Measurements from ENCODE around the gene CRHR2. TPM values are rescaled to one million over a fixed set of nuclear protein-coding genes. Genes with fewer than 3 reads are reported as not detected.

The CRHR2 gene
- total and polyA plus RNA-seq, 2 experiments from 2014 or later = 0.14 to 1.4 TPM

GRCh38 chr7:30613366-30614325 is 68.6 kb downstream of the CRHR2 start (continued):
- no peak for TF ChIP-seq REST (IDR thresholded peaks at IDR 0.05; ENCODE audit: unreplicated experiment)

GRCh38 chr7:30612658-30613265 is 69.5 kb downstream of the CRHR2 start:
- H3F3A ChIP-seq (replicated peaks; ENCODE audit: low read depth) = no peaks in the 10 kb centered on the region; the same call in 1 of the 2 replicates
- no peaks in the 10 kb centered on the region for H3K27me3 ChIP-seq (ENCODE audit: insufficient read depth)
- H3K4me1 ChIP-seq (ENCODE audit: insufficient read depth) = no peaks in the 10 kb centered on the region
- H3K27ac ChIP-seq (ENCODE audit: low read depth) = 0 out of 2 replicates have a peak overlapping the region, but pooled peaks have one; percentile 64
- ATAC-seq = no peak
- peaks cover 96% of the 10 kb centered on the region for H3K36me3 Mint-ChIP-seq (ENCODE audit: low read depth)
- H3K27me3 Mint-ChIP-seq (ENCODE audit: insufficient read depth, low read depth, poor library complexity) = no peaks in the 10 kb centered on the region
- H3K9me2 ChIP-seq (ENCODE audit: insufficient read depth) = no peaks in the 10 kb centered on the region
- no peak overlapping the region for H2AFZ ChIP-seq
- no peaks in the 10 kb centered on the region for H3K9me3 Mint-ChIP-seq
- DNase-seq (ENCODE audit: low spot score) = no peak
- H3K4me2 ChIP-seq = no peak overlapping the region
- no peak overlapping the region for H3K27ac Mint-ChIP-seq
- H4K20me1 ChIP-seq (replicated peaks; ENCODE audit: insufficient read depth) = peaks cover 48% of the 10 kb centered on the region
- H3K4me1 Mint-ChIP-seq = no peaks in the 10 kb centered on the region
- H3K4me3 ChIP-seq = no peak overlapping the region
- peaks cover 80% of the 10 kb centered on the region for H3K36me3 ChIP-seq (ENCODE audit: insufficient read depth)
- TF ChIP-seq ZNF114 (CRISPR knock-in tag; IDR thresholded peaks at IDR 0.05) (no peak), EZH2 (IDR thresholded peaks at IDR 0.05; ENCODE audit: low read depth, unreplicated experiment) (no peak), POLR2AphosphoS5 (IDR thresholded peaks at IDR 0.05; ENCODE audit: low read depth) (no peak), EZH2phosphoT487 (IDR thresholded peaks at IDR 0.05; ENCODE audit: unreplicated experiment) (no peak), JUNB (IDR thresholded peaks at IDR 0.05; ENCODE audit: unreplicated experiment) (no peak)
- peaks cover 93% of the 10 kb centered on the region for H3K79me2 ChIP-seq (replicated peaks; ENCODE audit: insufficient read depth)
- no peak overlapping the region for H3K4me3 Mint-ChIP-seq

- H4K20me1 ChIP-seq (replicated peaks; ENCODE audit: insufficient read depth) = peaks cover 48% of the 10 kb centered on the region
- H3K27ac ChIP-seq (ENCODE audit: low read depth) = no peak overlapping the region
Measured at GRCh38 chr7:30605832-30606231, 76.4 kb downstream of the CRHR2 start.

More at GRCh38 chr7:30605832-30606231, 76.4 kb downstream of the CRHR2 start:
- H3K4me1 Mint-ChIP-seq = no peaks in the 10 kb centered on the region
- TF ChIP-seq CREB1 (CRISPR knock-in tag; IDR thresholded peaks at IDR 0.05; ENCODE audit: low read depth) (no peak), REST (IDR thresholded peaks at IDR 0.05; ENCODE audit: unreplicated experiment) (no peak), EZH2 (IDR thresholded peaks at IDR 0.05; ENCODE audit: low read depth, unreplicated experiment) (no peak), CTCF (conservative IDR thresholded peaks at IDR 0.05; ENCODE audit: low read depth in 2 of 2) (no peak)
- Histone ChIP-seq H2AFZ (no peak overlapping the region), H3K27me3 (ENCODE audit: insufficient read depth) (no peaks in the 10 kb centered on the region), H3K9me2 (ENCODE audit: insufficient read depth) (no peaks in the 10 kb centered on the region), H3F3A (replicated peaks; ENCODE audit: low read depth) (no peaks in the 10 kb centered on the region), H3K4me1 (ENCODE audit: insufficient read depth) (no peaks in the 10 kb centered on the region), H3K4me3 (no peak overlapping the region), H3K36me3 (ENCODE audit: insufficient read depth) (peaks cover 90% of the 10 kb centered on the region), H3K4me2 (no peak overlapping the region), H3K79me2 (replicated peaks; ENCODE audit: insufficient read depth) (peaks cover 91% of the 10 kb centered on the region)
- ATAC-seq = no peak
- no peak overlapping the region for H3K27ac Mint-ChIP-seq
- no peak overlapping the region for H3K4me3 Mint-ChIP-seq
- H3K9me3 Mint-ChIP-seq = no peaks in the 10 kb centered on the region
- H3K27me3 Mint-ChIP-seq (ENCODE audit: insufficient read depth, low read depth, poor library complexity) = peaks cover 2% of the 10 kb centered on the region
- DNase-seq (ENCODE audit: low spot score) = no peak
- peaks cover 93% of the 10 kb centered on the region for H3K36me3 Mint-ChIP-seq (ENCODE audit: low read depth)

Data from GM23338 (cell line).